Sigmoid colon (tissue), 7 donors: ENCODE results near the gene FOXN3. TPM values are rescaled to one million over a fixed set of nuclear protein-coding genes. Genes with fewer than 3 reads are reported as not detected.

ENCODE experiments used
- DNase-seq: peaks from one replicate; pipeline ENCODE4 v3.0.0-alpha.2; 2019
- H3K27ac ChIP-seq, 4 donors: fragments of 200-600 bp; sonication (generic); one replicate each; pipeline ENCODE4 v1.5.1; 2016 to 2019; ENCODE audit warnings: mild to moderate bottlenecking in 1 of 4
- H3K27me3 ChIP-seq, 3 donors: fragments of 200-600 bp; sonication (generic); one replicate each; pipeline ENCODE4 v1.5.1; 2019; ENCODE audit warnings: mild to moderate bottlenecking in 1 of 3
- H3K36me3 ChIP-seq, 4 donors: fragments of 200-600 bp; sonication (generic); one replicate each; pipeline ENCODE4 v1.5.1; 2016 to 2019
- H3K4me1 ChIP-seq, 4 donors: fragments of 200-600 bp; sonication (generic); one replicate each; pipeline ENCODE4 v1.5.1; 2017 to 2019
- H3K4me3 ChIP-seq, 4 donors: fragments of 200-600 bp; sonication (generic); one replicate each; pipeline ENCODE4 v1.5.1; 2017 to 2019; ENCODE audit warnings: mild to moderate bottlenecking in 2 of 4, moderate library complexity in 1 of 4
- H3K9me3 ChIP-seq, 4 donors: fragments of 200-600 bp in 3 of 4; sonication (generic) in 3 of 4; one replicate each; pipeline versions ENCODE4 v1.5.1 to v1.6.1; 2013 to 2019
- EP300 ChIP-seq, 4 donors: sonication (generic); formaldehyde crosslinking; IDR thresholded peaks; one replicate each; pipeline ENCODE4 v1.6.1; 2017; ENCODE audit warnings: antibody characterized with exemption in 4 of 4
- POLR2A ChIP-seq, 2 donors: fragments of 450-650 bp; IDR thresholded peaks; one replicate each; pipeline ENCODE4 v1.6.1; 2016; ENCODE audit warnings: antibody characterized with exemption in 2 of 2, mild to moderate bottlenecking in 2 of 2, moderate library complexity in 2 of 2
- POLR2AphosphoS5 ChIP-seq, 4 donors: sonication (generic); formaldehyde crosslinking; IDR thresholded peaks; one replicate each; pipeline ENCODE4 v1.6.1; 2017; ENCODE audit warnings: antibody characterized with exemption in 4 of 4
- WGBS, 2 donors: extraction: QIAGEN DNeasy Blood & Tissue Kit; methylation state at CpG; one replicate each; pipeline ENCODE4 v1.1.7; 2013; 5-methylcytosine and 5-hydroxymethylcytosine counted together
- intact Hi-C: fragments of 100-400 bp; cut with DNase I; formaldehyde crosslinking; loops from one replicate; pipeline ENCODE4 v1.15.1; 2023
- polyA plus RNA-seq, 3 donors: library from polyadenylated mRNA; stranded (reverse); fragments of 200-250 nt; gene quantifications; one replicate each; pipeline ENCODE4 v1.2.3, GENCODE V29; 2013
- total RNA-seq, 4 donors: library from RNA; depleted of rRNA; stranded (reverse); fragments of >200 nt; gene quantifications; one replicate each; pipeline ENCODE4 v1.1.0, GENCODE V29; 2016
- TF ChIP-seq, protein P1 (sequence below), 4 experiments: fragments of 450-650 bp in 3 of 4; fragments of 200-600 bp in 1 of 4; IDR thresholded peaks; one replicate each; pipeline ENCODE4 v1.5.1; 2016 to 2019; ENCODE audit warnings: antibody characterized with exemption in 4 of 4, mild to moderate bottlenecking in 3 of 4, moderate library complexity in 2 of 4
- donor health status: healthy with polysubstance abuse.
- donor health status: Bipolar disorder and iron deficiency.
- donor health status: healthy.

Gene FOXN3
- total and polyA plus RNA-seq, 7 donors: 24.6 to 146 (median 104) TPM

DNA sequence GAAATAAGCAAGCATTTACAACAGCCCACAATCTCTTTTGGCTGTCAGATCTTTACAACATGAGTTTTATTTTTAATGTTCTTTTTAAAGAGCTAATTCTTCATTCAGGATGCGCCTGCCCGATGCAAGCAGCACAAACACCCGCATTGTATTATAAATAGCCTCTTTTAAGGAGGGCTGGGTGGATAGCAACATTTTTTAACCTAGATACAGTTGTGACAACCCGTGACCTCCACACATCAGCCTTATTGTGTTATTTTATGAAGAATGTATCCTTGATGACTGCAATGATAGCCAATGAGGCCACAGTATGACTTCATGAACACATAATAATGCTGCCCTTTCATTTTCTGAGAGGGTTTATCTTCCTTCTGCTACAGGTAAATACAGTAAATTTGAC lies 173.7 kb downstream of the FOXN3 start:
- H3K36me3 ChIP-seq: no peaks in the 10 kb centered on the region
- no peaks in the 10 kb centered on the region for H3K9me3 ChIP-seq
- peak overlapping the region in 1 of 4 donors; percentile 27 for H3K27ac ChIP-seq
- DNase-seq: no peak
- H3K4me3 ChIP-seq: no peak overlapping the region
- 65 to 87% methylated on average over 4 of the region's 4 CpGs for WGBS, 2 donors
- peaks cover 0 to 26% (median 18%) of the 10 kb centered on the region in 4 donors for H3K4me1 ChIP-seq
- intact Hi-C loops: no loop called here
- no peaks in the 10 kb centered on the region for H3K27me3 ChIP-seq
- TF ChIP-seq EP300 (IDR thresholded peaks at IDR 0.05) (no peak), POLR2AphosphoS5 (IDR thresholded peaks at IDR 0.05) (no peak), POLR2A (IDR thresholded peaks at IDR 0.05) (no peak)
- TF ChIP-seq, protein P1, sequence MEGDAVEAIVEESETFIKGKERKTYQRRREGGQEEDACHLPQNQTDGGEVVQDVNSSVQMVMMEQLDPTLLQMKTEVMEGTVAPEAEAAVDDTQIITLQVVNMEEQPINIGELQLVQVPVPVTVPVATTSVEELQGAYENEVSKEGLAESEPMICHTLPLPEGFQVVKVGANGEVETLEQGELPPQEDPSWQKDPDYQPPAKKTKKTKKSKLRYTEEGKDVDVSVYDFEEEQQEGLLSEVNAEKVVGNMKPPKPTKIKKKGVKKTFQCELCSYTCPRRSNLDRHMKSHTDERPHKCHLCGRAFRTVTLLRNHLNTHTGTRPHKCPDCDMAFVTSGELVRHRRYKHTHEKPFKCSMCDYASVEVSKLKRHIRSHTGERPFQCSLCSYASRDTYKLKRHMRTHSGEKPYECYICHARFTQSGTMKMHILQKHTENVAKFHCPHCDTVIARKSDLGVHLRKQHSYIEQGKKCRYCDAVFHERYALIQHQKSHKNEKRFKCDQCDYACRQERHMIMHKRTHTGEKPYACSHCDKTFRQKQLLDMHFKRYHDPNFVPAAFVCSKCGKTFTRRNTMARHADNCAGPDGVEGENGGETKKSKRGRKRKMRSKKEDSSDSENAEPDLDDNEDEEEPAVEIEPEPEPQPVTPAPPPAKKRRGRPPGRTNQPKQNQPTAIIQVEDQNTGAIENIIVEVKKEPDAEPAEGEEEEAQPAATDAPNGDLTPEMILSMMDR (IDR thresholded peaks at IDR 0.05): no peak

DNA sequence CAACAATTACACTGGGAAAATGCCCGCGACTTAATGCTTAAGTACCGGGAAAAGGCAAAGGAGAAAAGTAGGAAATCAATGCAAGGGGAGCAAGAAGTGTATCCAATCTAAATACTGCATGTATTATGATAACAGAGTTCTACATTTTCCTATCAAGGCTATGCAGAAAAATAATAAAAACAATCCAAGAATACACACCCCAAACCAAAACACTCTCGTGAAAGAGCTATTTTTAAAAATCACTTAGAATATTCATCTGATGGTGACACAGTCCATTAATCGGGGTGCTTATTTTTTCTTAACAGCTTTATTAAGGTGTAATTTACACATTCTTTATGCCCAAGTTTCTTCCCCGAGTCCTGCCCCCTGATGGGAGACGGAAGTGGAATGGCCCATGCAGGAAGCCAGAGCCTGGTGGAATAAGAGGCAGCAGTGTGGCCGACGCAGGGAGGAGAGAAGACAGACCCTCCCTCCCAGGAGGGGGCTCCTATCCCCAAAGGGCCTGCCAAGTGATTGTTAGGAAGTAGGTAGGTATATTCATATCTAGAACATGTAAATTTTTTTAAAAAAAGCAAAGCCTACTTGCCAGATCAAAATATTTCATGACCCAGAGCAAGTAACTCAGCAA lies 174.3 kb downstream of the FOXN3 start:
- TF ChIP-seq POLR2A (IDR thresholded peaks at IDR 0.05) (no peak), EP300 (IDR thresholded peaks at IDR 0.05) (no peak), POLR2AphosphoS5 (IDR thresholded peaks at IDR 0.05) (no peak)
- TF ChIP-seq, protein P1 (IDR thresholded peaks at IDR 0.05): no peak
- WGBS, 2 donors: 69 to 94% methylated on average over 9 of the region's 9 CpGs
- Histone ChIP-seq H3K27ac (peak overlapping the region in 1 of 4 donors; percentile 27), H3K4me3 (no peak overlapping the region), H3K4me1 (peaks cover 0 to 26% (median 18%) of the 10 kb centered on the region in 4 donors), H3K9me3 (no peaks in the 10 kb centered on the region), H3K27me3 (no peaks in the 10 kb centered on the region), H3K36me3 (no peaks in the 10 kb centered on the region)
- intact Hi-C loops: no loop called here
- no peak for DNase-seq

DNA sequence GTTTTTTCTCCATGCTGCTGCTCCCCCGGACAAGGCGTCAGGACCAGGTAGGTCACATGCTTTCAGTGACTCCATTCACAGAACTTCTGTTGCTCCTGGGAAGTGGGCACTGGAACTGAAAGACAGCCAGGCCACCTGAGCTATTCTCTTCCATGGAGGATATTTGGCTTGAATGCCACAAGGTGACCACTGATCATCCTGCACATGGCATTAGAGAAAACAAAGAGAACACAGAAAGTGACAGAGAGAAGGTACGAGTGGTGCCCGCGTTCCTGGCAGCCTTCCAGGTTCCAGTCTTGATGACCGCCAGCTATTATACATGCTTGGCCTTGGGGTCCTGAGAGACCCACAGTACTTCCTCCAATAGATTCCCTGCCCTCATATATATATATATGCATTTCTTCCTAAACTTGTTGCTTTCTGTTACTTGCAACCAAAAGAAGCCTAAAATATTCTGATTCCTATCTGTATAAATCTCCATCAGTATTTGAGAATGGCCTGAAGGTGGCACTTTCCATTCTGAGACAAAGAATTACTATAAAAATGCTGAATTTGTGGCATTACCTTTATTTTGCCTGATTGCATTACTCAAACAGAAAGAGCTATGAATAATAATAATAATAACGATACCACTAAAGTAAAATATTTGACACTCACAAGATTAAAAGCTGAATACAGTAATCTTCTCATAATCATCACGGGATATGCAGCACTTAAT lies 174.9 kb downstream of the FOXN3 start:
- intact Hi-C loops: no loop called here
- Histone ChIP-seq H3K9me3 (no peaks in the 10 kb centered on the region), H3K27ac (no peak overlapping the region), H3K4me3 (no peak overlapping the region), H3K27me3 (no peaks in the 10 kb centered on the region), H3K4me1 (peaks cover 0 to 26% (median 18%) of the 10 kb centered on the region in 4 donors), H3K36me3 (no peaks in the 10 kb centered on the region)
- TF ChIP-seq EP300 (IDR thresholded peaks at IDR 0.05): no peak
- no peak for TF ChIP-seq POLR2A (IDR thresholded peaks at IDR 0.05)
- no peak for TF ChIP-seq POLR2AphosphoS5 (IDR thresholded peaks at IDR 0.05)
- no peak for DNase-seq
- 89 to 94% methylated on average over 8 of the region's 8 CpGs for WGBS, 2 donors

DNA sequence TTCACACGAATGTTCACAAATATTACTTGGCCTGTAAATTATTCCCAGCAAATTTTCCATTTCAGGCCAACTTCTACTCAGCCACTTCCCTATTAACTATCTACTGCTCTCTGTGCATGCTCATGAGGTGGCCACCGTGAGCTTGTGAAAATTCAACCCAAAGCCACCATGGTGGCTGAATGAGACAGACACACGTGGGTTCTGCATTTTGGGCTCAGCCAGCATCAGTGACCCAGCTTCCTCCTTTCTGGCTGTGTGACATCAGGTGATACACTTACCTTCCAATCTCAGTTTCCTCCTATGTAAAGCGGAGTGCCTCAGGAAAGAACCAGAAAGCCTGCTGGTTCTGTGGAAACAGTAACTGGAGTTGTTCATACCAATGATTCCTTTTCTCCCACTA lies 175.8 kb downstream of the FOXN3 start:
- Histone ChIP-seq H3K4me3 (no peak overlapping the region), H3K27ac (no peak overlapping the region), H3K36me3 (no peaks in the 10 kb centered on the region), H3K9me3 (no peaks in the 10 kb centered on the region), H3K27me3 (no peaks in the 10 kb centered on the region), H3K4me1 (peaks cover 0 to 26% (median 18%) of the 10 kb centered on the region in 4 donors)
- no peak for DNase-seq
- intact Hi-C loops: no loop called here
- TF ChIP-seq POLR2AphosphoS5 (IDR thresholded peaks at IDR 0.05): no peak
- TF ChIP-seq, protein P1 (IDR thresholded peaks at IDR 0.05): no peak
- no peak for TF ChIP-seq POLR2A (IDR thresholded peaks at IDR 0.05)
- TF ChIP-seq EP300 (IDR thresholded peaks at IDR 0.05): no peak
- 81 to 90% methylated on average over 4 of the region's 4 CpGs for WGBS, 2 donors

DNA sequence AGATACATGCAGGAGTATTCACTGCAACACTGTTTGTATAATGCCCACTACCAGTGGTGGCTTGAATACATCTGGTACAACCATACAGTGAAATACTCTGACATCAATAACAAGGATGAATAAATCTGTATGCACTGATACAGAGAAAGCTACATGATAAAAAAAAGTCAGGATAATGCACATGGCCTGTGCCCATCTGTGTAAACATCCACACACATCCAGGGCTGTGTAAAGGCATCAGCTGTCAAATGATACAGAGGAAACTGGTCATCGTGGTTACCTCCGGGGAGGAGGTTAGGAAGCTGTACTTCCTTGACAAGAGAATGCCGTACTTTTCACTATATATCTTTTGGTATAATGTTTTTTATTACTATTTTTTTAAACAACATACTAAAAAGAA lies 176.6 kb downstream of the FOXN3 start:
- Histone ChIP-seq H3K4me1 (peaks cover 0 to 26% (median 18%) of the 10 kb centered on the region in 4 donors), H3K4me3 (no peak overlapping the region), H3K36me3 (no peaks in the 10 kb centered on the region), H3K27ac (no peak overlapping the region), H3K27me3 (no peaks in the 10 kb centered on the region), H3K9me3 (no peaks in the 10 kb centered on the region)
- TF ChIP-seq POLR2A (IDR thresholded peaks at IDR 0.05) (no peak), POLR2AphosphoS5 (IDR thresholded peaks at IDR 0.05) (no peak), EP300 (IDR thresholded peaks at IDR 0.05) (no peak)
- TF ChIP-seq, protein P1 (IDR thresholded peaks at IDR 0.05): no peak
- no peak for DNase-seq
- WGBS, 2 donors: 54 to 56% methylated on average over 3 of the region's 3 CpGs
- intact Hi-C loops: no loop called here
